Measurements from ENCODE around the gene RAD51B.

DNA sequence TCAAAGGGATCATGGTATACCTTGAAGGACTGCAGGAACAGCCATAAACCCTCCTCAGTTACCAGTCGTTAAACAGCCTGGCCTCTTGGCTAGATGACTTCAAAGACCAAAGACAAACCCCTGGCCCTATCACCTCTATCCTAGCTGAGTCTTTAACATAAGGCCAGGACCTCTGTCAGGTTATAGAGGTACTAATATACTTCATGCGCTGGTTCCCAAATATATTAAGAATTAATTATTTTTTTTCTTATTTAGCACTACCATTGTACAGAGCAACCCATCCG, 459.8 kb downstream of the RAD51B start:
- TF ChIP-seq, protein P1, sequence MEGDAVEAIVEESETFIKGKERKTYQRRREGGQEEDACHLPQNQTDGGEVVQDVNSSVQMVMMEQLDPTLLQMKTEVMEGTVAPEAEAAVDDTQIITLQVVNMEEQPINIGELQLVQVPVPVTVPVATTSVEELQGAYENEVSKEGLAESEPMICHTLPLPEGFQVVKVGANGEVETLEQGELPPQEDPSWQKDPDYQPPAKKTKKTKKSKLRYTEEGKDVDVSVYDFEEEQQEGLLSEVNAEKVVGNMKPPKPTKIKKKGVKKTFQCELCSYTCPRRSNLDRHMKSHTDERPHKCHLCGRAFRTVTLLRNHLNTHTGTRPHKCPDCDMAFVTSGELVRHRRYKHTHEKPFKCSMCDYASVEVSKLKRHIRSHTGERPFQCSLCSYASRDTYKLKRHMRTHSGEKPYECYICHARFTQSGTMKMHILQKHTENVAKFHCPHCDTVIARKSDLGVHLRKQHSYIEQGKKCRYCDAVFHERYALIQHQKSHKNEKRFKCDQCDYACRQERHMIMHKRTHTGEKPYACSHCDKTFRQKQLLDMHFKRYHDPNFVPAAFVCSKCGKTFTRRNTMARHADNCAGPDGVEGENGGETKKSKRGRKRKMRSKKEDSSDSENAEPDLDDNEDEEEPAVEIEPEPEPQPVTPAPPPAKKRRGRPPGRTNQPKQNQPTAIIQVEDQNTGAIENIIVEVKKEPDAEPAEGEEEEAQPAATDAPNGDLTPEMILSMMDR (IDR thresholded peaks at IDR 0.05) = no peak
- no peak for TF ChIP-seq TCF7L2 (IDR thresholded peaks at IDR 0.05; ENCODE audit: low read depth, low read length)
